NCI-H2107 treated with DMSO at 0.1 percent for 48 hours (cell line): ENCODE results near the gene S100A11.

Experiments used
- DNase-seq: peaks from one replicate; lab custom pipeline; 2025; ENCODE audit not compliant: unreplicated experiment; lab: John Stamatoyannopoulos, UW

S100A11 gene

DNA sequence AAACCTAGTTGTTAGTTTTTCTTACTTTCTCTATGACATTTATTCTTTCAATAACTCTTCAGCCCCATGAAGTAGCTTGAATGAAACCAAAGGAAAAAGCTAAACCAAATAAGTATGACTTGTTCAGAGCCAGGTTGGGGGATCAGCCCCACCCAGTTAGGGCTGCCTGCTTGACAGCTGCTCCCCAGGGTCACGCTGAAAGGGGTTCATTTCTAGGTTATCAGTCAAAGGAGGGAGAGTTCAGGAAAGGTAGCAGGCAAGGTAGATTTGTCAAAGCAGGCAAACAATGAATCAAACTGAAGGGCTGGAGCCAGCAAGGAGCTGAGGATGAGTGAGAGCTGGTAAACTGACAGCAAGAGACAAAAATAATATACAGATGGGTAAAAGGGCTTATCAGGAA lies 3.1 kb upstream of the S100A11 start:
- no peak for DNase-seq

DNA sequence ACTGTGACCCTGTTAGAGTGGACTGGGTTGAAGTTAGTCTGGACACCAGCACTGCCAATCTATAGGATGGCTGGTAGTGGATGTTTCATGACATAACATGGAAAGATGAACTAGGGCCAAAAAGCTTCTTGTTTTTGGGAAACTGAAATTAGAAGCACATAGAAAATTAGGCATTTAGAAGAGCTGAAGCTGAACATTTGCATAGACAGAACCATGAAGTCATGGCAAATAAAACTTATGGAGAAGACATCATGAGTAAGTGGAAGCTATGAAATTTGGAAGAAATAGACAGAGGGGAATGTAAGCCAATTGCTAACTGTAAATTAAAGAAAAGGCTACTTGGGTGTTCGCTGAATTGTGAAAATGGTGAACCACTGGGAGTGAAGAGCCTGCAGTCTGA lies 2.7 kb upstream of the S100A11 start:
- no peak for DNase-seq

DNA sequence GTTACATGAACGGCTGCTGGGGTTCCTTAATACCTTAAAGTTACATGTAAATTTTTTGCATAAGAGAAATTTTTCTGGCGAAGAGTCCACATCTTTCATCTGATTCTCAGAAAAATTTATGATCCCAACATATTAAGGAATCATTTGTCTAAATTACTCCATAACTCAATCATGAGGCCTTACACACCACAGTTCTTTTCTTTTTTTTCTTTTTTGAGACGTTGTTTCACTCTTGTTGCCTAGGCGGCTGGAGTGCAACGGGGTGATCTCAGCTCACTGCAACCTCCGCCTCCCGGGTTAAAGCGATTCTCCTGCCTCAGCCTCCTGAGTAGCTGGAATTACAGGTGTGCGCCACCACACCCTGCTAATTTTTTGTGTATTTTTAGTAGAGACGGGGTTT lies 2.1 kb upstream of the S100A11 start:
- no peak for DNase-seq

DNA sequence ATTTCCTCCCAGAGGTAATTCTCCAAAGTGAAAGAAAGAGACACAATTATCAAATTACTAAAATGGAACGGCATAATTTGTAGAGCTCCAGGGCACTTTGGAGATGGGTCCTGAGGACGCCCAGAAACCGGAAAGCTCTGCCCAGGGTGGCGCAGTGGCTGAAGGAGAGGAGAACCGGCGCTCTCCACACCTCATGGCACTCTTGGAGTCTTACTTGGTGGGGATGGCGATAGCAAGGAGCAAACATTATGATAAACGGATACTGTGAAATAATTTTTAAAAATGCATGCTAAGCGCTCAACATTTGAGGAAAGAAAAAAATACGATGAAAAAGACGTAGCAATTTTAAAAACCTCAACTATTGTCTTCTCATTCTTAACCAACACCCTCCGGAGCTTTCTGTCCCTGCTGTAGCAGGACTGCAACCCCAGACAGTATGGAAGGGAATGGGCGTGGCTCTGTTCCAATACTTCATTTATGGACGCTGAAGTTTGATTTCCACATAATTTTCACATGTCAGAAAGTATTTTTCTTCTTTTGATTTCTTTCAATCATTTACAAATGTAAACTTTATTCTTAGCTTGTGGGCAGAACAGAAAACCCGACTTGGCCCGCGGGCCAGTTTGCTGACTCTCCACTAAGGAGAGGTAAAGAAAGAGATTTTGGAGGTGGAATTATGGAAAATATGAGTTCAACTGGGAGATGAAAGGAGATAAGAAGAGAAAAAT lies 1.1 kb downstream of the S100A11 start:
- DNase-seq: no peak

DNA sequence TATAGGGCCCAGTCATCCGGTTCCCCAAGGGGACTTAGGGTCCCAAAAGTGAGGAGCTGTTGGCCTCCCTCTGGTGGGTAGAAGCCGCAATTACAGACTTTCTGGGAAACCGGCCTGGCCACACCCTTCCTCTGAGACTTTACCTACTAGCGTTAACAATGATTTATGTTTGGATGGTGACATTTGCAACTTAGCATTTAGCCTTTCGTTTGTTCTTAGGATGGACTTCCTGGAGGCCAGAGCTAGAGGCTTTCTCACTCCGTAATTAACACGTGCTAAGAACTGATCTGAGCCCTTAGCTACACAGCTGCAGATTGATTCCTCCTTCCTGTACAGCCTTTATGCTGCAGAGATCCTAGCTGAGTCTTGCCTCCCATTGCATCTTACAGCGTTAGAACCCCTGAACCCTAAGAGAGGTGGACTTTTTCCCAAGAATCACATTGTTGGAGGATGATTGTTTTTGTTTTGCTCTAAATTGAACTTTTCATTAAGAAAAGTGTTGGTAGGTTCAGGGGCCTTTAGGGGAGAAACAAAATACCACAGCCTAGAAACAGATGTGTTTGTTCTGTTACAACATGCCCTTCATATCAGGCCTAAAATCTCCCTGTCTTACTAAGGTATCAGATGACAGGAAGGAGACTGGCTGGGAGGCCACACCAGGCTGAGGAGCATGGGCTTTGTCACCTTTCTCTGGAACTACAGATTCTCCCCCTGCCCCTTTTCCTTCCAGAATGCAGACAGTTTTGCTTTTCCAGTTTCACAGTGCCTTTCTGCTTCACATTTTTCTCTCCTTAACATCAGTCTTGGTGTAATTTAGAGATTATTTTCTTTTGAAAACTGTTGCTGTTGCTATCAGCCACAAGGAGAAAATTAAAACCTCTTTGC lies 1.9 kb downstream of the S100A11 start:
- peak; percentile 63 for DNase-seq

DNA sequence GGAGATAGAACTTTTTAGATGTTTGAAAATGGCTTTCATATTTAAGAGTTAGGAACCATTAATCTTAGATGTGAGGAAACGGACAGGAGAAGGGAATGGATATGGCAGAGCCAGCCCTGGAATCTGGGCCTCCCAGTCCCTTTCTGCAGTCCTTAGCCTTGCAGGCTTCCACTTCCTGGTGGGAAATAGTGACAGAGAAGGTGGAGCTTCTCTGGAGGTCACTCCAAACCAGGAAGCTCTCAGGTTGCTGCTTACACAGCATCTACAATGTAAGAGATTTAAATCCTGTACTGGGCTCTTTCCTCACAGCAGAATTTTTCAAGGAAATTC lies 2.5 kb downstream of the S100A11 start:
- no peak for DNase-seq

DNA sequence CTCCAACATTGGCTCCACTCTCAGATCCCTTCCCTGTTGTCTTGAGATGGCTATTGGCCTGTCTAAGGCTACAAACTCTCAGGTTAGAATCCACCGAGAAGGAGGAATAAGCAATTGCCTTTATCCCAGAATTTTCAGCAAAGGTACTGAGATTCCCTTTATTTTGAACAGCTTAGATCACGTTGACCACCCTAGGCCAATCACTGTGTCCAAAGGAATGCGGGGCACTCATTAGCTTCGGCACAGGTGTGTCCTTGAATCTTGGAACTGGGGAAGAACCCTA lies 6.9 kb downstream of the S100A11 start:
- no peak for DNase-seq

DNA sequence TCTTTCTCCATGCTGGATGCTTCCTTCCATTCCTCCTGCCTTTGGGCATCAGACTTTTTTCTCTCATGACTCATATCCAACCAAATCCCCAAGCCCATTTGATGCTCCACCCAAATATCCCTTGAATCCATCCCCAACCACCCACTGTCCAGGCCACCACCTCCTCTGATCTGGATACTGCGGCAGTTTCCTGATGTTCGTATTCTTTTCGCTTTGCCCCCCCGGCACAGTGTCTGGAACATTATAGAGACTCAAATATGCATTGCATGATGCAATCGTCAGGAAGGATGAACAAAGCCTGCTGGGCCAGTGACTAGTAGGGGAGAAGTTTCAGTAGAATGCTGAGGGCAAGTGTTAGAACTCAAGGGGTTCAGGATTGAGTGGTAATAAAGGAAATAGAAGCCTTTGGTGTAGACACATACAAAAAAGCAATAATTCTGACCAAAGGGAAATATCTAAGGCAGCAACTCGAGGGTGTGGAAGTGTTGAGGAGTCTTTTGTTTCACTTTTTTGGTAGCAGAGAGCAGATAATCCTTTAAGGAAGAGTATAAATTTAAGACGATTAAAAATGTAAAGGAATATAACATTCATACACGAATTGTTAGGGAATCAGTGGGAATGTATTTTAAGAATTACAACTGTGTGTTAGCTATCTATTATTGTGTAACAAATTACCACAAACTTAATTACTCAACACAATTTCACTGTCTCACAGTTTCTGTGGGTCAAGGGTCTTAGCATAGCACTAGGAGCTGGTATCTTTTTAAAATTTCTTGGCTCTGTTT lies 7.5 kb downstream of the S100A11 start:
- DNase-seq: no peak

DNA sequence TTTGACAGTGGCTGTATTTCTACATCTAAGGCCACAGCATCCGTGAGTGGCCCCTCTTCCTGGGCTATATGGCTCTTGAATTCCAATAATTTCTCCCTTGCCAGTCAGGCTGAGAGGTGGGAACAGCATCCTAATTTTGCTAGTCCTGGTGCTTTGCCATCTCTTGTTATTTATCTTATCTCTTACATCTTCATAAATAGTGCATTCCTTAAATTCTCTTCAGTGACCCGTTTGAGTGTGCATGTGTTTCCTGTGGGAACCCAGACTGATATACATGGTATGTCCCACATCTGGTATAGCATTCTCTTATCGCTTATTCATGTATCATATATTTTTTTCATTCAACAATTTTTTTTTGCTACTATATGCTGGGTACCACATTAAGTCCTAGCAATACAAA lies 9.9 kb downstream of the S100A11 start:
- no peak for DNase-seq

DNA sequence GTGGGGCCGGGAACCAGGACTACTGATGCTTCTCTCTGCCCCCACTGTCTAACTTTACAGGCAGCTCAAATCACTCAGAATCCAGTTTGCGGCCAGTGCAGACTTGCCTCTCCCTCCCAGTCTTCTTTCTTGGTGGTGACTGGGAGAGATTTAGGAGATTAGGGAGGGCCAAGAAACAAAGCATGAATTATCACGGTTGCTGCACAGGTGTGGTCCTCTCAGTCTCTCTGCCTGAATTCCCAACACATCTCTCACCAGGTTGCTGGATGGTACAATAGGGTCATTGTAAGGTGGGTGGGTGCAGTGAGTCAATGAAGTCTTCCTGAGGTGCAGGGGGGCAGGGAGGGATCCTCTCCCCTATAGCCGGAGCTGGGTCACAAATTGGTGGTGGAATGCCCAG lies 12.6 kb downstream of the S100A11 start:
- no peak for DNase-seq

DNA sequence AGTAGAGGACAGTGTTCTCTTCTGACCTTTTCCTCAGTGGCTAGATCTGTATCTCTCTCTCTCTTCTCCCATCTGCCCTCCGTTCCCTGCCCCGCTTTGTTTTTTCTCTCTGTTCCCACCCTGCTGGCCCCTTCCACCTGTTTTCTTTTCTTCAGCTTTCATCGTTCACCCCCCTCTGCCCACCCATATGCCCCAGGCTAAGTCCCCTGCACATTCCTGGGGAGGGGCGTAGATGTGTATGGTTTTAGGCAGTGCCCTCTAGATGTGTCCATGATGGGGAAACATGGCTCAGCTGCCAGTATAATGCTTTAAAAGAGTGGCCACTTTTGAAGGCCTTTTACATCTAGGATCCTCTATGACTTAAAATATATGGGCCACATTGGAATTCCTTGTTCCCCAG lies 13.6 kb downstream of the S100A11 start:
- no peak for DNase-seq

DNA sequence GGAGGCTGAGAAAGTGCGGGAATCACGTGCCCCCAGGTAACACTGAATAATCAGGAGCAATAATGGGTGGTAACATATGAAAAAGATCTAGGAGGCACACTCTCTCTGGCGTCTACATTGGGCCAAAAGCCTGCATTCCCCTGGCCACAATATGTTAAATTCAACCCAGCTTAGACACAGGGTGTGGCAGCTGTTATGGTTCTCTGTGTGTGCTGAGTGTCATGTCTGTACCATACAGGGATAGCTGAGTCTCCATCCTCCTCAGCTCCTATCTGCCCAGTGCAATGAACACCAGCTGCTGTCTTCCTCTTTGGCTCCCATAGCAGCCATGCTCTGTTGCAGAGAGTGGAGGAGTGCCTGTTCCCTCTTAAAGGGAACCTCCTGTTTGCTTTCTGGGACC lies 14.3 kb downstream of the S100A11 start:
- no peak for DNase-seq

DNA sequence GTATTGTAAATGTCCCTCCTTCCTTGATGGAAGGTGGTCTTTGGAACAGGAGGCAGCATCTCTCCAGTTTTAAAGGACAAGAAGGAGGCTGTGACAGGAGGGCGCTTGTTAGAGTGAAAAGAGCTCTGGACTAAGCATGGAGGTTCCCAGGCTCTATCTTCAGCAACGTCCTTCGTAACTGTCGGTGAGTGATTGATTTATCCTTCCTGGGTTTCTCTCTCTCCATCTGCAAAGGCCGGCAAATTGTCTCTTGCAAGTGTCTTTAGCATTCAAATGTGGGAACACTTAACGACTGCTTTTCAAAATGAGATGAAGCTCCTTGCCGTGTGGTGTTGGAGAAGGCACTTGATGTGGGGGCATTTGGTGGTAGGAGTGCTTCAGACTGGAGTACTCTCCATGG lies 15.2 kb downstream of the S100A11 start:
- DNase-seq: no peak

DNA sequence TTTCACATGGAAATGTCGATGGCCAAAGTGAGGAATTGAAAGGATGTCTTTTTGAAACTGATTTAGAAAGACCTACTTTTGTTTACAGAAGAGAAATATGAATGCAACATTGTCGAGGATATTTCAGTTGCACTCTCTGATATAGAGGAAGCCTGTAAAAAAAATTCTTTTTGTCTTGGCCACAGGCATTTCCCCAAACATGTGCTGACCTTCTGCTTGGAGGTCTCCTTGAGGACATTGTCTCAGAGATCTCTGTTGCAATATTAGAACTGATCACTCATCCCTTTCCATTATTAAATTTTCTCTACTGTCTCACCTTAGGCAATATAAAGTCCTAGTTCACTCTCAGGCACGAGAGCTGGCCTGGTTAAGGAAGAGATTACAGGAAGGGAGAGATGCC lies 16.0 kb downstream of the S100A11 start:
- DNase-seq: no peak

DNA sequence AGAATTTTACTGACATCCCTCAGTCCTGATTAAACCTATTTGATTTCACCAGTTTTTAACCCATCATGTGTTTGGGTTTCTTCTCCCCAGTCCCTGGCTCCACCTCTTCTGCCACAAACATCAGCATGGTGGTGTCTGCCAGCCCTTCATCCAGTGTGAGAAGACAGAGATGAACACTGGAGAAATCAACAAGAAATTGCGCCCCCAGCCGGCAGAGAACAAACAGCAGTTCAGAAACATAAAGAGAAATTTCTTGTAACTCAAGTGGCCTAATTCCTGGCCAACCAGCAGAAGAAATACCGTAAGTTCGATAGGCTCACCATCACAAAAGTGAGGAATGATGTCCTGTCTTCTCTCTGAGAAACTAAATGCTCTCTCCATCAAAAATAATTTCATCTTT lies 18.3 kb downstream of the S100A11 start:
- DNase-seq: no peak

DNA sequence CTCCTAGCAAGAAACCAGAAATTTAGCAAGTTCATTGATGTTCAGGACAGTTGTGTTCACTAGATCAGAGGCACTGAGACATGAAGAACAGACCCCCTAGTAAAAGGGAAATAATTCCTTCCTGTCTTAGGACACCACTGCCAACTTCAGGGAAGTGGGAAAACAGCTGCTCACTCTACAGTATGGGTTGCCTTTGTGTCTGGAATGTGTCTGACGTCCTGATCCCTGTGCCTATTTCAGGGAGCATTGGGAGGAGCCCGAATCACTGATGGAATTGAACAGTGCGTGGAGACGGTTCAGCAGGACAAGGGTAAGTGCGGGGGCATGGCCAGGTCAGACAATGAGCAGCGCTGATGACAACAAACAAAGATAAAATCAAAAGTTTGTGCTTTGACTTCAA lies 21.0 kb downstream of the S100A11 start:
- DNase-seq: no peak

DNA sequence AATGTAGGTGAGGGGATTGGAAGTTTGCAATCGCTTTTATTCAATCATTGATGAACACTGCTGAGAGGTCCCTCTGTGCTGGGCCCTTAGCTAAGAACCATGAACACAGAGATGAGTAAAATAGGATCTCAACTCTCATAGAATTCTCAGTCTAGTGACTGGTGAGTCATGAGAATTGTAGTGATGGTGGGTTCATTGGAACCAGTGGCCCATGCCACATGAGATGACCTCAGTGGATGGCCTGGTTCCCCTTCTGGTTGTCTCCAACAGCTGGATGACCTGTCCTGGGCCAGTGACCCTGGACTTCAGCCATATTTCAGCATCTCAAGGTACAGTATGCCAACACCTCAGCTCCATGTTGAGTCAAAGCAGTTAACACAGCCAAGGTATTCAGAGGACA lies 21.9 kb downstream of the S100A11 start:
- no peak for DNase-seq

DNA sequence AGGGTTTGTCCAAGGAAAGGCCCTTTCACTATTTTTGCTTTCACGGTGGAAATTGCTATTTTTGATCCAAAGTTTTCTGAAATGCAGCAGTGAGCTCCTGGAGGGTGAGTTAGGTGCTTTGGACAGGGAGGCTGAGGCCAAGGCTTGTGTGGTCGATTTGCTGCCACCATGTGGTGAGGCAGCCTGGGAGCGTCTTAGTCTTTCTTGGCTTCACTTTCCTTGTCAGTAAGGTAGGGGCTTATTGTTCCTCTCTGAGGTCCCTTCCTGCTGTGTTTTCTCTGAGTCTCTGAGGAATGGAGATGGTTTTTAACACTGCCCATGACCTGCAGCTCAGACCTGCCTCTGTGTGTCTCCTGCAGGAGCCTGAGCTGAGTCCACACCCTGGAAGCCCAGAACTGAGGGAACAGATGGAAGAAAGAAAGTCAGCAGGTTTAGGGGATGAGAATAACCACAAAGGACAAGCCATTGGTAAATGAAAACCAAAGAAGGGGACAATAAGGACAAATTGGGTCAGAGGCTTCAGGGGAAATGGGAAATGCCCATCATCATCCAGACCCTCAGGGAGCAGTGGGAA lies 23.1 kb downstream of the S100A11 start:
- no peak for DNase-seq

DNA sequence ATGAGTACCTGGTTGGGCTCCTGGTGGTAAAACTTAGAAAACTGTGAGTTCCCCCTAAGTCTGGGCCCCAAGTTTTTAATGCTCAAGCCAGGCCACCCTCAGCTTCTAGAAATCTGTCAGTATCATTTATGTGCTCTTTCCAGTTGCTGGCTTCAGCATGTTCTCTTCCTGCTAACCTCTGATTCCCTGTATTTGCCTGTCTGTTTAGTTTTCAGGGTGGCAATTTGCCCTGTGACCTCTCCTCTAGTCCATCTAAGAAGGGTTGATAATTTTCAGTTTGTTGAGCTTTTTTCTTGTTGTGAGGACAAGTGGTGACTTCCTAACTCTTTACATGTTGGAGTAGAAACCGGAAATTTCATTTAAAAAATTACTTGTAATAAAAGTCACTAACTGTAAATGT lies 27.1 kb downstream of the S100A11 start:
- no peak for DNase-seq

DNA sequence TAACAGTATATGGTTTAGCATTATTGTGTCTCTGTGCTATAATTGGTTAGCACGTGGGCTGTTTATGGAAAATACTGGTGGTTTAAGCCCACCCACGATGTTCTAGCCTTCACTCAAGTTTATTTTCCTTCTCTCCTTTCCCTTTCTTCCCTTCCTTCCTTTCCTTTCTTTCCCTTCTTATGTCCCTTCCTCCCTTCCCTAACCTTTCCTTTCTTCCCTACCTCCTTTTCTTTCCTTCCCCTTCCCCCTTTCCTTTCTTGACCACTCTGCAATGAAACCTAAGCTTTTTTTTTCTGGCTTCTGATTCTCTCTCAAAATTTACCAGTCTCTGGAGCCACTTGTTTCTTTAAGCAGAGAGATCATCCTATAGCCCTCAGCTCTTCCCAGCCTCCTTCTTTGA lies 29.8 kb downstream of the S100A11 start:
- no peak for DNase-seq

DNA sequence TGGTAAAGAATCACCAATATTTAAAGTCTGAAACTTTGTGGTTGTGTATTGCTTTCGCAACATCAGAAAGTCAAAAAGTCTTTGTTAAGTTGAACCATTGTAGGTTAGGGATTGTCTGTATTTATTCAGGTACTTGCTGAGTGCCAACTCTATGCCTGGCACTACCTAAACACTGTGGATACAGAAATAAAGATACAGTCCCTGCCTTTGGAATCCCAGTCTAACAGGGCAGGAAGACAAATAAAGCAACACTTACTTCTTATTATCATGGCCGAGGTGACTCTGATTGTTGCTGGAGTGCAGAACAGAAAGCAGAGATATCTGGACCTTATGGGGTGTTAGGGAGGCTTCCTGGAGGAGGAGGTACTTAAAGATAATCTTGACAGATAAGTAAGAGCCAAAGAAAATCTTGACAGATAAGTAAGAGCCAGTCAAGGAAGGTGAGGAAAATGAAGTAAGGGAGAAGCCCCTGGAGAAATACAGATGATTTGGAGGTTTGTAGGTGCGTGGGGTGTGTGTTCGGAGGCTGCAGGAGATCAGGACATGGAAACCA lies 31.4 kb downstream of the S100A11 start:
- DNase-seq: no peak
